ENCODE results near the gene TMED6.
A peak's percentile ranks its signal among the peaks of the same experiment; 100 is the strongest.
"Not testable (repeated sequence)": the region's sequence is repeated elsewhere in the genome, so short reads cannot be mapped to it uniquely, and the experiment has no call there.

TMED6 gene

GRCh38 chr16:69351309-69352027 is at the start of gene TMED6:
TSS of gene TMED6 (minus strand) at chr16:69351786. CDS start at chr16:69351753, 33 bp downstream.
- no peak for DNase-seq

- DNase-seq, result no peak
Measured at GRCh38 chr16:69399361-69399760, 47.8 kb upstream of the TMED6 start.

DNA sequence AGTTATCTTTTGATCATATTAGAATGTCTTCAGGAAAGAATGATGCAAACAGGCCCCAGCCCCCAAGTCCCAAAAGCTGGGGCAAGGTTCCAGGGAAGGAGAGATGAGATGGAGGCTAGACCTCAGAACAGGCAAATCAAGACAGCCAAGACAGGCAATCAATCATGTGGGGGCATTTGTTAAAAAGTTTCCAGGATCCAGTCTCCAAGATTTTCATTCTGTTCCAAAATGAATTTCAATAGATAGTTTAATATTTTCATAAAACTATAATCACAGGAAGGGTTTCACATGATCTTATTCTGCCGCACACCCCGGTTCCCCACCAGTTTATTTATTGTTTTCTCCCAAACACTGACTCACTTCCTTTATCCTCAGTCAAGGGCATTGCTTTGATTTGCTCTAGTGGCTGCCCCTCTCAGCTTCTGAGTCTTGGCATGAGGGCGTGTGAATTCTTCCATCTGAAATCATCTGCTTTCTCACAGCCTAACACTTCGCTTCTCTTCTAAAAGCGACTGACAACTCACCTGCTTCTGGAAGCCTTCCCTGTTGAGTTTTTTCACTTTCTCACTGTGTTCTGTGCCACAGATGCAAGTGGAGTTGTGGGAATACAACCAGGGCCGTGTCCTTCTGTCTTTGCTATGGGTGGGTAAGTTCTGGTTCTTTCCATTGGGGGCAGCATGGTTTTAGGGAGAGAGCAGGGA is 46.4 kb upstream of the TMED6 start:
- DNase-seq, result peak; percentile 70

- peak; percentile 94 for DNase-seq
Measured at GRCh38 chr16:69396187-69397061, 44.8 kb upstream of the TMED6 start.

DNA sequence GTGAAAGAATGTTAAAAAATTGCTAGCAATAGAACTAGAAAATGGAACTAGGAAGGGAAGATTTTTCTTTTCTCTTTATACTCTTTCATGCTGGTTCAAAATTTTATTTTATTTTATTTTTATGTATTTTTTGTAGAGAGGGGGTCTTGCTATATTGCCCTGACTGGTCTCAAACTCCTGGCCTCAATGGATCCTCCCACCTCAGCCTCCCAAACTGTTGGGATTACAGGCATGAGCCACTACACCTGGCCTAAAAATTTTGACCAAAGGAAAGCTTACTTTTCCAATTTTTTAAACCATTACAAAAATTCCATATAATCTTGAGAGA is 44.2 kb upstream of the TMED6 start:
- no peak for DNase-seq

DNA sequence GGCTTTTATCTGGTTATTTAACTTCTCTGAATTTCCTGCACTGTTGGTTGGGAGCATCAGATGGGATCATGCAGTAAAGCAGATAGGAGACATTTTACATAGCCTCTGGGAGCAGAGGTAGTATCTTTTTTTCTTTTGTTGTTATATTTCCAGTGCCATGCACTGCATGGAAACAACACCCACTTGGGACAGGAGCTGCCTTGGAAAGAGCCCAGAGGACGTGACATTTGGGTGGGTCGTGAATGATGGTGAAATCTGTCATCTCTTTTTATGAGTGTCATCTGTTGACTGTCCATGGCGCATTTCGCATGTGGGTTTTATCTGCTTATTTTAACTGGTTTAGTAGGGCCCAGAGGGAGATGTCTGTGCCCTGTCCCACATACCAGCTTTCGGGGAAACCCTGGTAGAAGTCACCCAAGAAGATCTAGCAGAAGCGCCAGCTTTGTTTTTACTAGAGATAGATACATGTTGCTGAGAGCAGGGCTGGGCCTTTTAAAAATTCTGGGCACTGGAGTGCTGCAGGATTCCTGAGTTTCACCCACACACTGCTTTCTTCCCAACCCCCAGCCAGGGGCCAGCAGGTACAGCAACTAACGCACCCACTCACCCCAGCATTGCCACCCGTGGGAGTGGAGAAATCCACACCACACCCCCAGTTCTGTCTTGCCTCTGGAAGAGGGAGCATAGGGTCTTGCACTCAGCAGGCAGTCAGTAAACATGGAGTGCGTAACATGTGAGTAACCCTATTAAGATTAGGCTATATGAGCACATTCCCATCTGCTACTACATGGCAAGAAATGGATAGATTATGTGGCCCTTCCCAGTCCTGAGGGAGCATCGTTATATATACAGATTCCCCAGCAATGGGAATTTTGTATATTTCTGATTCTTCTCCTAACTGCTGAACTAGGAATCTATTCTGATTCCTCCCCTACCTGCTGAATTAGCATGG is 42.6 kb upstream of the TMED6 start:
- DNase-seq, result no peak

- no peak for DNase-seq
Measured at GRCh38 chr16:69386596-69386995, 35.0 kb upstream of the TMED6 start.

DNA sequence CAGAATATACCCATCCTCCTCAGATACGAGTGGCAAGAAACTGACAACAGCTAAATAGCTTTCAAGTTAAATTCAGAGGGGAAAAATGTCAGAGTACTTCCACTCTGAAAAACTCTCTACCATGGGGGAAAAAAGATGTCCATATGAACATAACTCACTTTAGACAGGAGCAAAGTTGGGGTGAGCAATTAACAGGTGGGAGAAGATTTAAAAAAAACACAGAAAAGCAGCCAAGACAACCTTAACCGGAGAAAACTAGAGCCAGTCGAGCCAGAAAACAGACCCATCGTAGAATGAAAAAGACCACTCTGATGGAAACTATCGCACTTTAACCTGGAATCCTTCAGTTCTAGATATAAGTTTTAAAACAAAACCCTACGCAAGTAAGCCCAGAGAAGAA is 33.4 kb upstream of the TMED6 start:
- DNase-seq, result no peak

DNA sequence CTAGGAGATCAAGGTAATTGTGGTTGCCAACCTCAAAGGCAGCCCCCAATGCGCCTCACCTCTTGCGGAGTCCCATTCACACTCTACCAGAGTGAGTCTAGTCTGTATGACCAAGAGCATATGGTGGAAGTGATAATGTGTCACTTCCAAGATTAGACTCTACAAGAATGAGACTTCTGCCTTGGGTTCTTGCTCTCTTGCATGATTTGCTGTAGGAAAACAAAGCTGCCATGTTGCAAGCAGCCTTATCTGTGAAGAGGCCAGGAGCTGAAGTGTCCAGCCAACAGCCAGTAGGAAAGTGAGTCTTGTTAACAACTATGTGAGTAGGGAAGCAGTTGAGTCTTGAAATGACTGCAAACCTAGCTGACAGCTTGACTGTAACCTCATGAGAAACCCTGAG is 30.8 kb upstream of the TMED6 start:
- peak; percentile 50 for DNase-seq

- DNase-seq, result peak; percentile 44
Measured at GRCh38 chr16:69381231-69381630, 29.6 kb upstream of the TMED6 start.

DNA sequence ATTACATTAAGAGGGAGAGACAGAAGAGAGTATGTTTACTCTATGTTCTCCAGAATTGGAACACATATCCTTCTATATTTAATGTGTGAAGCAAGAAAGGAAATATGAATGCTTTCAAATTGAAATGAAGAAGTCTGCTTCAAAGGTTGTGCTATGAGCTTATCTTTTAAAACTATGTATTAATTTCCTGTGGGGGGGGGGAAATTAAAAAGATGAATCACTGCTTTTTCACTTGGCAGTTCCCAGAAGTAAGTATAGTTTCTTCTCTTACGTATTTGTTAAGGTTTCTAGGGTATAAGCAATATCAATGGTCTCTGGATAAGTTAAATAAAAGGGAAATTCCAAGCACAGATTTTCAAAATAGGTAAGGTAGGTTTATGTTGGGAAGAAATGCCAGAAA is 27.2 kb upstream of the TMED6 start:
- DNase-seq, result no peak

- DNase-seq, result no peak
Measured at GRCh38 chr16:69378036-69378435, 26.4 kb upstream of the TMED6 start.

GRCh38 chr16:69376393-69377059 is 24.9 kb upstream of the TMED6 start:
- no peak for DNase-seq

DNA sequence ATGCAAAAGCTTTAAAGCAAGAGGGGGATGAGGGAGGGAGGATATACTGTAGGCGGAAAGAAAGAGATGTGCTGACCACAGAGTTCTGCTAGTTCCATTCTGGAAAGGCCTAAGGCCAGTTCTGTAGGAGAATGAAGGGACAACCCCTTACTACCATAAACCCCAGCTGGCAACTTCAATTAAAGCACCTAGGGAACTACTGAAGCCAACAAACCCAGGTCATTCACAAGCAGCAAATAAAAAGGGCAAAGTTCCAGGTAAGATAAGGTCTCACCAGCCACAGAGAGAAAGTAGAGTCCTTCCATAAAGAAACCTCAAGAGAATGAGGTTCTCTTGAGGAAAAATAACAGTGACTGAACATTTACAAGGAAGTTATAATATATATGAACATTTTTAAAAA is 21.4 kb upstream of the TMED6 start:
- no peak for DNase-seq

DNA sequence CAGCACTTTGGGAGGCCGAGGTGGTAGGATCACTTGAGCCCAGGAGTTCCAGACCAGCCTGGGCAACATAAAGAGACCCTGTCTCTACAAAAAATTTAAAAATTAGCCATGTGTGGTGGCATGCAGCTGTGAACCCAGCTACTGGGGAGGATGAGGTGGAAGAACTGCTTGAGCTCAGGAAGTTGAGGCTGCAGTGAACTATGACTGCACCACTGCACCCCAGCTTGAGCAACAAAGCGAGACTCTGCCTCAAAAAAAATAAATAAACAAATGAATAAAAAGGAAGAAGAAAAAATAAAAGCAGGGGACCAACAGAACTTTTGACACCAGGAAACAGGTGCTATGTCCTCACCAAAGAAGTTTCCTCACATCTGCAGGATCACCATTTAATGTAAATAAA is 20.0 kb upstream of the TMED6 start:
- no peak for DNase-seq

- DNase-seq, result peak; percentile 41
Measured at GRCh38 chr16:69368866-69369265, 17.3 kb upstream of the TMED6 start.

- peak; percentile 52 for DNase-seq
Measured at GRCh38 chr16:69367980-69368379, 16.4 kb upstream of the TMED6 start.

DNA sequence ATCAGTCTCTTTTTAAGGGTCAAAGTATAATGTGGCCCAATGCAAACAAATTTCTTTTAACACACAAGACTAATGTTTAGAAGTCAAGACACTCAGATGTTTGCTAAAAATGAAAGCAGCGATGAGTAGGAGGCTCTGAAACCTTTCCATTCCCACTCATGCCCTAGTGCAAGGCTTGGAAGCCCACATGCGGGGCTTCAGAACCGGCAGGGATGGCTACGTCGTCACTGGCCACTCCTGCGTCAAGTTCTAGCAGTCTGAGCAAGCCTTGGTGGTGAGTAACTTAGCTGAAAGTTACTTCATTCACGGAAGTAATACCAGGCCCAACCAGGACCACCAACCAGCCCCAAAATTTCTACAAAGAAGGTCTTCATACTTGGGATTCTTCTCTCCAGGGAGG is 14.8 kb upstream of the TMED6 start:
- DNase-seq, result no peak

DNA sequence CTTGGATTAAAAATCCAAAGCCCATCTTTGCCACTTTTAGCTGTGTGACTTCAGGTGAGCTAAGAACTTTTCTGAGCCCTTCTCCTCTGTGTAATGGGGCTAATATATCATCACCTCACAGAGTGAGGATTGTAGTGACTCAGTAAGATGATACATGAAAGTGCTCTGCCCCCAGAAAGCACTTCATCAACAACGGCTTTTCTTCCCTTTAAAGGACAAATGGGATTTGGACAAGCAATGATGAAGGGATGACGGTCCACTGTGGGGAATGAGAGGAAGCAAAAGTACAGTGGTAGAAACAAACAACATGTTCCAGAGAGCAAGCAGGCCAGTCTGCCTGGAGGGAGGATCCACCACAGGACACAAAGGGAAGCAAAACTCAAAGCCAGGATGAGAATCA is 14.3 kb upstream of the TMED6 start:
- DNase-seq, result no peak

DNA sequence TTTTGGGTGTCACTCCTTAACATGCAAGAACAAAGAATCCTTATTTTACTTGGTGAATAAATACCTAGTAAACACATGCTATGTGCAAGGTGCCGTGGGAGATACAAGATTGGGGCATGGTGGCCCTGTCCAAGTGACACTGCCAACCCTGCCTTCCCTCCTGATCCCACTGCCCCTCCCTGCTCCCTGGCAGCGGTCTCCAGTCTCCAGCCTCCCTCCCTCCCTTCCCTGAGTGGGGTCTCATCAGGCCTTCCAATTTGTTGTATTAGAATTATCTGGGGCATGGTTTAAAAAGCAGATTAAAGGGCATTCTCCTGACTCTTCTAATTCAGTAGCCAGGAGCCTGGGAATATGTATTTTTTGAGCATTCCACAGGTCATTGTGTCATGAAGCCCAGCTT is 12.5 kb upstream of the TMED6 start:
- DNase-seq, result no peak

DNA sequence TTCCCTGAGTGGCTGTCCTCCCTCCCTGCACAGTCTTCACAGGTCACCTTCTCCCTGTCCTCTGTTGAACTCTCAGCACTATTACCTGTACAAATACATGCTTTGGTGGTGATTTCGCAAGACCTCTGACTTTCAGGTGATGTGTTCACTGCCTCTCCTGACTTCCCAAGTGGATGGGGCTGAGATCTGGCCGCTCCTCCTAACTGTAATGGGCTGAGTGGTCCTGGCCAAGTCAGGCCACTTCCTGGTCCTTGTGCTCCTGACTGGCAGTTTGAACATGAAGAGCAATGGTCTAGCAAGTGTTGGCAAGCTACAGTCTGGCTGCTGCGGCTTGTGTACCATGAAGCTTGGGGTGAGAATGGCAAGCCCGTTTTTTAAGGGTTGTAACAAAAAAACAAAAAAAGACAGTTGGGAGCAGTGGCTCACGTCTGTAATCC is 11.7 kb upstream of the TMED6 start:
- DNase-seq, result no peak

- not testable (repeated sequence) for DNase-seq
Measured at GRCh38 chr16:69360070-69360469, 8.5 kb upstream of the TMED6 start.

All from hematopoietic multipotent progenitor cell treated with erythropoietin and hydrocortisone succinate and interleukin-3 and kit ligand, for 4 days (in vitro differentiated cells).